ENCODE results near the gene ASMT. TPM values are rescaled to one million over a fixed set of nuclear protein-coding genes. Genes with fewer than 3 reads are reported as not detected.
"Not testable (repeated sequence)": the region's sequence is repeated elsewhere in the genome, so short reads cannot be mapped to it uniquely, and the experiment has no call there.

The ASMT gene
- total RNA-seq, result not detected
- long read RNA-seq, result 0 reads

- DNase-seq (ENCODE audit: low spot score), result no peak
- intact Hi-C loops (cut with DNase I), result no loop called here
Observed at GRCh38 chrX:1614927-1615326, at the start of gene ASMT. Gene ASMT (plus strand): TSS chrX:1615059. CDS start chrX:1615200, 141 bp downstream.

DNA sequence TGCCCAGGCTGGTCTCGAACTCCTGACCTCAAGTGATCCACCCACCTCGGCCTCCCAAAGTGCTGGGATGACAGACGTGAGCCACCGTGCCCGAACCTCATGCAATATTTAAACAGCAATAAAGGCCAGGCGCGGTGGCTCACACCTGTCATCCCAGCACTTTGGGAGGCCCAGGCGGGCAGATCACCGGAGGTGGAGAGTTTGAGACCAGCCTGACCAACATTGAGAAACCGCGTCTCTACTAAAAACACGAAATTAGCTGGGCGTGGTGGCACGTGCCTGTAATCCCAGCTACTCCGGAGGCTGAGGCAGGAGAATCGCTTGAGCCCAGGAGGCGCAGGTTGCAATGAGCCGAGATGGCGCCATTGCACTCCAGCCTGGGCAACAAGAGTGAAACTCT is 40.7 kb upstream of the ASMT start:
- intact Hi-C loops (cut with DNase I); DNase-seq (ENCODE audit: low spot score): not testable (repeated sequence)

DNA sequence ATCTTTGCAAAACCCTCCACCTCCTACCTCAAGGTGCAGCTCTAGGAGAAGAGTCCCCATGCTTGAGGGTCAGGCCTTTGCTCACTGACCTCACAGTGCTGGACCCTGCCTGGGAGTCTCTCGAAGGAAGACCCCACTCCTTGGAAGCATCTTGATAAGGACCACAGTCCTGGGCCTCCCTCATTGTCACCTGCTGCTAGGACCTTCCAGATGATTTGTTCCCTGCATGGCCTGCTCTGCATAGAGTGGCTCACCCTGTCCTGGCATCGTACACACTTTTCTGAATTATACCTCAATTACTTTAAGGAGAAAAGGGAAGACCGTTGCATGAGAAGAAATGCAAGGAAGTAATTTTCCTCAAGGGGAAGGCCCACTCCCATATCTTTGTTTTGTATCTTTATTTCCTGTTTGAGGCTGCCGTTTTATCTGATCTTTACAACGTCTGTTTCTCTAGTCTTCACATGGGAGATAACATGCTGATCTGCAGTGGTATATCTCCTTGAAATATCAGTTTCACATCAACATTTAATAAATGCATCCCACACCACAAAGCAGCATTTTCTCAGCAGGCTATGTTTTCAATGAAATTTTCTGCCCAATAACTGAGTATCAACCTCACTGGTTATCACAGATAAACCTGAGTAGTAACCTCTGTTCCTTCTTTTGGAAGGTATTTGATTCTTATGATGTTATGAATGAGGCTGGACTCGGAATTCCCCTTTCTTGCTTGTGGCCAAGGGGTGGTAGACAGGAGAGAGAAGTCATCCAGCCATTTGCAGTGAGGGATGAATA is 38.5 kb upstream of the ASMT start:
- intact Hi-C loops (cut with DNase I), result no loop called here
- DNase-seq (ENCODE audit: low spot score), result no peak

DNA sequence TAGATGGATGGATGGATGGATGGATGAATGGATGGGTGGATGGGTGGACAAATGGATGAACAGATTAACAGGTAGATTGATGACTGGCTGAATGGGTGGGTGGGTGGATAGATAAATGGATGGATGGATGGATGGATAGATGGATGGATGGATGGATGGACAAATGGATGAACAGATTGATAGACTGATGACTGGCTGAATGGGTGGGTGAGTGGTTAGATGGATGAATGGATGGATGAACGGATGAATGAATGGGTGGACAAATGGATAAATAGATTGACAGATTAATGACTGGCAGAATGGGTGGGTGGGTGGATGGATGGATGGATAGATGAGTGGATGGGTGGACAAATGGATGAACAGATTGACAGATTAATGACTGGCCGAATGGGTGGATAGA is 37.0 kb upstream of the ASMT start:
- DNase-seq (ENCODE audit: low spot score), result no peak
- intact Hi-C loops (cut with DNase I), result no loop called here

- no peak for DNase-seq (ENCODE audit: low spot score)
- intact Hi-C loops (cut with DNase I), result no loop called here
Observed at GRCh38 chrX:1578511-1579173, 36.2 kb upstream of the ASMT start.

DNA sequence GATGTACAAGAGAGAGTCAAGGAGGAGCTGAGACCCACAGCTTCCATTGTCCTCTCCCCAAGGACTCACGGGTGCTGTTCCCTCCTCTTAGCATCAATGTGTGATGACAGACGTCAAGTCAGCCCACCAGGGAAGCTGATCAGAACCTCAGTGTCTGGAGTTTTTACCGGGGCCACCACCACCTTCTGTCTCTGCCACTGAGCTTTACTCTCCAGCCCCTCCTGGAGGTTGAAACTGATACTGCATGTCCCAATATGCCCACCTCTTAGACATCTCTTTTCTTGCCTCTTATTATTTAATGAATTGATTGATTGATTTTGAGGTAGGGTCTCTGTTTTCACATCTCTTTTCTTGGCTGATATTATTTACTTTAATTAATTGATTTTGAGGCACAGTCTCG is 33.7 kb upstream of the ASMT start:
- no peak for DNase-seq (ENCODE audit: low spot score)
- intact Hi-C loops (cut with DNase I), result no loop called here

DNA sequence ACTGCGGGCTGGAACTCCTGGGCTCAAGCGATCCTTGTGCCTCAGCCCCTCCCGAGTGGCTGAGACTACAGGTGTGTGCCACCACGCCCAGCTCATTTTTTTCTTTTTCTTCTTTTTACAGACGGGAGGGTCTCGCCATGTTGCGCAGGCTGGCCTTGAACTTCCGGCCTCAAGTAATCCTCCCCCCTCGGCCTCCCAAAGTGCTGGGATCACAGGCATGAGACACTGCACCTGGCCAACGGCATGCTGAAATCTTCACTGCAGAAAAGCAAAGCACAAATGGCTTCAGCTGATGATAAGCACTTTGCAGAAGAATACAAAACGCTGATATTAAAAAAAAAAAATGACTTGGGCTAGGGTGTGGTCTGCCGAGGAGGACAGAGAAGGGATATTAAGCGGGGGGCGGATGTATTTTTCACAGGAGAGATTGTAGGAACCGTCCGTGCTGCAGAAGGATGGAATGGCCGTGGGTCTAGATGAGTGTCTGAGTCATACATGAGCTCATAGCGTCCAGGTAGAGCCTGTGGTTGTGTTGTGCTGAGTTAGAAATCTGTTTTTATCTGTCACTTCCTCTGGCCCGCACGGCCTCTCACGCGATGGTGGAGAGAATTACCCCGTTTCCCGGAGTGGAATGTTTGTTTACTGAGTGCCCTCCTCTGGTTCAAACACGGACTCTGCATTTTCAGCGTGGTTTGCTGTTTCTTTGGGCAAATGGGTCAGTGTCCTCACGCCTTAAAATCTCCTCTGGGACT is 32.0 kb upstream of the ASMT start:
- no peak for DNase-seq (ENCODE audit: low spot score)
- intact Hi-C loops (cut with DNase I), result no loop called here

- DNase-seq (ENCODE audit: low spot score), result no peak
- intact Hi-C loops (cut with DNase I), result no loop called here
Observed at GRCh38 chrX:1584237-1585011, 30.4 kb upstream of the ASMT start.

DNA sequence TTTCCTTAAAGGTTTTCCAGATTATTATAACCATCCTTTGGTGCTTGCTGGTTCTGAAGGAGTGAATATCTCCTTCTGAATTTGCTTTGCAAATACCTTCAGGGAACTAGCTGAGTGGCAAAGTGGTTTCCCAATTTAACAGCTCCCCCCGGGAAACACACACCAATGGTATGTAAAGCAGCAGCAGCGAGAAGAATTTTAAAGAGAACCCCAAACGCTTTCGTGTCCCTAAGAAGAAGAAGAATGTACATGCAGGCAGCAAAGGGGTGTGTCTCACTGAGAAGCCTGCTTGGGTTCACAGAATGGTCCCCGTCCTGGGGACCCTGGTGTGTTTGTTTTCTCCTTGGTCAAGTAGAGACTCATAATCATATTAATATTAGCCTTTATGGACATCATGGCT is 27.7 kb upstream of the ASMT start:
- no peak for DNase-seq (ENCODE audit: low spot score)
- intact Hi-C loops (cut with DNase I), result no loop called here

DNA sequence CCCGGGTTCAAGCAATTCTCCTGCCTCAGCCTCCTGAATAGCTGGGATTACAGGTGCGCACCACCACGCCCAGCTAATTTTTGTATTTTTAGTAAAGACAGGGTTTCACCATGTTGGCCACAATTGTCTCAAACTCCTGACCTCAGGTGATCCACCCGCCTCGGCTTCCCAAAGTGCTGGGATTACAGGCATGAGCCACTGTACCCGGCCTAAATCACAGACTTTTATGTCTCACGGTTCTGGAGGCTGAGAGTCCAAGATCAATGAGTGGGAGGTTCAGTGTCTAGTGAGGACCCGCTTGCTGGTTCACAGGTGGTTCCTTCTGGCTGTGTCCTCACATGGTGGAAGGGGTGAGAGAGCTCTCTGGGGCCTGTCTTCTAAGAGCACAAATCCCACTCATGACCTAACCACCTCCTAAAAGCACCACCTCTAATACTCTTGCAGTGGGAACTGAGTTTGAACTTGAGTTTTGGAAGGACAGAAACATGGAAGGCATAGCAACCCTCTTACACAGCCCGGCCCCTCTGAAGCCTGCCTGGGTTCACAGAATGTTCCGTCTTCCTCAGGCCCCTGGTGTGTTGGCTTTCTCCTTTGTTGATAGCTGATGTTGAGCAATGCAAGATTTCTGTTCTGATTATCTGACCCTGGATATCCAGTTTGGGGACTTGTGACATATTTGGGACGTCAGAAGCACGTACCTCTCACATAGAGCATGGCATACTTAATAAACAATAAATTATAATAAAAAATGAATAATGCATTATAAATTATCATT is 25.3 kb upstream of the ASMT start:
- intact Hi-C loops (cut with DNase I), result loop anchor here (5.0 to 10.0 kb wide), 2 partner anchors 137 to 195 kb away; partner anchors contain the start of genes ASMTL and SLC25A6
- no peak for DNase-seq (ENCODE audit: low spot score)

DNA sequence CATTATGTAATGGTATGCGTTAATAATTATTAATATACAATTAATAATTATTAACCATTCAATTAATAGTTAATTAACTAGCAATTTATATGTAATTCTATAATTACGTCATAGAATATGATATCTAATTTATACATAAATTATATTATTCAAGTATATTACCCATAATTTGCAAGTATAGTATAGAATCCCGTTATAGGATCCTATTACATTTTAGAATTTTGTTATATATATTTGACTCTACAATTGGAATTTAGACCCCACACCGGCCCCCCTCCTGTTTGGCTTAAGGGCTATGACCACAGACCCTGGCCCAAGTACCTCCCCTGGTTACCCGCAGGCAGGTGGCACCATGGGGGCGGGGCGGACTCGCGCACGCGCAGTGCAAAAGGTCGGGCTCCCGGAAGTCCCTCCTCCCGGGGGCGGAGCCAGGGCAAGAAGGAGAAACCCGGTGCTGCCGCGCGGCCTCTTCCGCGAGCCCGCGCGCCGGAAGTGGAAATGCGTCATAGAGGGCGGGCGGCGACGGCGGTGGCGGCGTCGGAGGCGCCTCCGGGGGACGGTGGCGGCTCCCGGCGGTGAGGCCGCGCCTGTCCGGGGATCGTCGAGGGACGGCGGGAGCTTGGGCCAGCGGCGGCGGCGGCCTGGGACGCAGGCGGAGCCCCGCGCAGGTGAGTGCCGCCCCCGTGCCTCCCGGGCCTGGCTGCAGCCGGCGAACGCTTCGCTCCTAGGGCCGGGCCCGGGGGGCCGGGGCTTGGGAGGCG is 23.6 kb upstream of the ASMT start, which contains the start of gene AKAP17A:
Gene AKAP17A (plus strand): TSS at position 503 of the 761 bp plus-strand sequence. CDS start 1,859 bp downstream, outside the sequence.
- intact Hi-C loops (cut with DNase I), result loop anchor here (5.0 to 10.0 kb wide), 2 partner anchors 139 to 196 kb away; partner anchors contain the start of genes ASMTL and SLC25A6
- peak; percentile 98 for DNase-seq (ENCODE audit: low spot score)

DNA sequence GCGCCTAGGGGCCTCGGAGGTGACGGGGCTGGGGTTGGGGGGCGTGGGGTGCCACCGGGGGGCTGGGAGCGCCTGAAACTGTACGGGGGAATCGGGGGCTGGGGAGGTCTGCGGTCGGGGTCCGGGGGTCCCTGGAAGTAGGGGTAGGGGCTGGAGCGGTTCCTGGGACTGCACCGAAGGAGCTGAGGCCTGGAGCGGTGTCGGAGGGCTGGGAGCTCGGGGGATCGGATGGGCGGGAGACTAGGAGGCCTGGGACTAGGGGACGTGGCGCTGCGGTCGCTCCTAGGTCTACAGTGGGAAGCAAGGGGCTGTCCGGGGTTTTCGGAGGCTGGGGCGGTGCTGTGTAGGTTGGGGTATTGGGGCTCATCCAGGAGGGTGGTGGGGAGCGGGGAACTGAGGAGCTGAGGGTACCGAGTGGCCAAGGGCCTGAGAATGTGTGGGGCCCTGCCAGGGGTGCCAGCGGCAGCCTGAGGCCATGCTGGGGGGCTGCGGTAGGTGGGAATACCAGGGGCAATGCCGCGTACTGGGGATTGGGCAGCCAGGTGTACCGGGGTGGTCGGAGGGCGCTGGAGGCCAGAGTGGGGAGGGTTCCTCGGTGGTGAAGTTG is 22.9 kb upstream of the ASMT start:
- intact Hi-C loops (cut with DNase I), result loop anchor here (5.0 to 10.0 kb wide), 2 partner anchors 140 to 197 kb away; partner anchors contain the start of genes ASMTL and SLC25A6
- no peak for DNase-seq (ENCODE audit: low spot score)

- no peak for DNase-seq (ENCODE audit: low spot score)
- intact Hi-C loops (cut with DNase I), result loop anchor here (5.0 to 10.0 kb wide), 2 partner anchors 140 to 198 kb away; partner anchors contain the start of genes ASMTL and SLC25A6
Observed at GRCh38 chrX:1592470-1593142, 22.3 kb upstream of the ASMT start.

GRCh38 chrX:1593286-1594271 is 21.3 kb upstream of the ASMT start:
- intact Hi-C loops (cut with DNase I), result loop anchor here (5.0 to 10.0 kb wide), 2 partner anchors 141 to 199 kb away; partner anchors contain the start of genes ASMTL and SLC25A6
- peak; percentile 43 for DNase-seq (ENCODE audit: low spot score)

DNA sequence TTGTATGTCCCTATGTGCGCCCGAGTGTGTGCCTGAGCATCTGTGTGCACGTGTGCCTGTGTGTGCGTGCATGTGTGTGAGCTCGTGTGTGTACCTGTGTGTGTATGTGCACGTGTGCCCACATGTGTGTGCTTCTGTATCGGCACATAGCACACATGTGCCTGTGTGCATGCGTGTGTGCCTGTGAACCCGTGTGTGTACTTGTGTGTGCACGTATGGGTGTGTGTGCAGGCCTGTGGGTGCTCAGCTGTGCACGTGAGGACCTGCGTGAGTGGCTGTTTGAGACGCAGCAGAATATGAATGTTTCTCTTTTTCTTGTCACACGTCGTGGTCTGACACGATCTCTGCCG is 19.2 kb upstream of the ASMT start:
- intact Hi-C loops (cut with DNase I), result loop anchor here (10.0 kb wide), 1 partner anchor 201 kb away; the partner anchor contains the start of gene SLC25A6
- no peak for DNase-seq (ENCODE audit: low spot score)

Measured in cardiac septum (tissue), 1 donor.